ENCODE data around the gene SERPING1.

The SERPING1 gene

GRCh38 chr11:57618438-57618837, 21.0 kb downstream of the SERPING1 start:
- Histone ChIP-seq H3K27ac (ENCODE audit: low read length) (no peak overlapping the region), H3K9ac (ENCODE audit: low read length in 2 of 2) (no peak overlapping the region), H3K36me3 (ENCODE audit: control insufficient read depth in 2 of 2, insufficient read depth in 2 of 2, low read length in 2 of 2) (peaks cover 0 to 22% of the 10 kb centered on the region in 2 donors), H3K27me3 (ENCODE audit: control insufficient read depth in 1 of 2, insufficient read depth in 2 of 2, low read length in 2 of 2) (peaks cover 0 to 2% of the 10 kb centered on the region in 2 donors), H3K9me3 (ENCODE audit: control insufficient read depth in 2 of 2, low read length in 2 of 2) (no peaks in the 10 kb centered on the region), H3K4me3 (ENCODE audit: low read length in 2 of 2) (no peak overlapping the region), H3K4me1 (ENCODE audit: control insufficient read depth, insufficient read depth, low read length) (no peaks in the 10 kb centered on the region)

DNA sequence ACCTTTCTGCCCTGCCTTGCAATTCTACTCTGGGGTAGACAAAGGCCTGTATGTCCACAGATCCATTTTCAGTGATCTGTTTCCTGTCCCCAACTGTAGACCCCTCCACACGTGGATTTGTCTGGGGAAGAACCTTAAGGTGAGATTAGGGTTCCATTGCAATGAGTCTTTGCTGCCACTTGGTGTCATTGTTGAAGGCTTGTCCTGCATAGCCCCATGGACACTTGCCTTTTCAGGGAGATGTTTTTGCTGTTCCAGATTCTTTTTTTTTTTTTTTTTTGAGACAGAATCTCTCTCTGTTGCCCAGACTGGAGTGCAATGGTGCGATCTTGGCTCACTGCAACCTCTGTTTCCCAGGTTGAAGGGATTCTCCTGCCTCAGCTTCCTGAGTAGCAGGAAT, 21.8 kb downstream of the SERPING1 start:
- Histone ChIP-seq H3K27me3 (ENCODE audit: control insufficient read depth in 1 of 2, insufficient read depth in 2 of 2, low read length in 2 of 2) (peaks cover 0 to 2% of the 10 kb centered on the region in 2 donors), H3K4me3 (ENCODE audit: low read length in 2 of 2) (no peak overlapping the region), H3K27ac (ENCODE audit: low read length) (no peak overlapping the region), H3K4me1 (ENCODE audit: control insufficient read depth, insufficient read depth, low read length) (no peaks in the 10 kb centered on the region), H3K9ac (ENCODE audit: low read length in 2 of 2) (no peak overlapping the region), H3K9me3 (ENCODE audit: control insufficient read depth in 2 of 2, low read length in 2 of 2) (no peaks in the 10 kb centered on the region), H3K36me3 (ENCODE audit: control insufficient read depth in 2 of 2, insufficient read depth in 2 of 2, low read length in 2 of 2) (peaks cover 0 to 15% of the 10 kb centered on the region in 2 donors)

- Histone ChIP-seq H3K9me3 (ENCODE audit: control insufficient read depth in 2 of 2, low read length in 2 of 2) (no peaks in the 10 kb centered on the region), H3K27me3 (ENCODE audit: control insufficient read depth in 1 of 2, insufficient read depth in 2 of 2, low read length in 2 of 2) (peaks cover 0 to 2% of the 10 kb centered on the region in 2 donors), H3K9ac (ENCODE audit: low read length in 2 of 2) (no peak overlapping the region)
These were observed 23.0 kb downstream of the SERPING1 start for GRCh38 chr11:57620467-57620866.

DNA sequence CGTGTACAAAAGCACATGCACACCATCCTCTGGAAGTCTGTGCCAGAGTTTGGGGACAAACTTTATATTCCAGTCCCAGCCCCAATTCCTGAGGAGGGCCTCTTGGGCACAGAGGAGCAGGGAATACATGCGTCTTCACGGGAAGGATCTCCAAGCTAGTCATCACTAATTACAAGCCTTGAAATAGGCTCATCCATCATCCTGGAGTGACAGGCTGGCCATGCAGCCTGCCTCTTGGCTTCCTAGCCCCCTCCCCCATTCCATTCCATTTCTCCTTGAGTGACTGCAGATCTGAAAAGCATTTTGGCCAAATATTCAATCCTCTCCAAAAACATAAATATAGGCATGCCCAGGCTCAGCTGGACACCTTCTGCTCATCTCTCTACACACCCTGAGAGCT, 24.8 kb downstream of the SERPING1 start:
- peaks cover 0 to 2% of the 10 kb centered on the region in 2 donors for H3K36me3 ChIP-seq (ENCODE audit: control insufficient read depth in 2 of 2, insufficient read depth in 2 of 2, low read length in 2 of 2)
- H3K27me3 ChIP-seq (ENCODE audit: control insufficient read depth in 1 of 2, insufficient read depth in 2 of 2, low read length in 2 of 2) = peaks cover 0 to 2% of the 10 kb centered on the region in 2 donors
- no peaks in the 10 kb centered on the region for H3K9me3 ChIP-seq (ENCODE audit: control insufficient read depth in 2 of 2, low read length in 2 of 2)
- no peaks in the 10 kb centered on the region for H3K4me1 ChIP-seq (ENCODE audit: control insufficient read depth, insufficient read depth, low read length)
- H3K4me3 ChIP-seq (ENCODE audit: low read length in 2 of 2) = no peak overlapping the region
- H3K9ac ChIP-seq (ENCODE audit: low read length in 2 of 2) = no peak overlapping the region
- no peak overlapping the region for H3K27ac ChIP-seq (ENCODE audit: low read length)

More at GRCh38 chr11:57620467-57620866, 23.0 kb downstream of the SERPING1 start:
- H3K36me3 ChIP-seq (ENCODE audit: control insufficient read depth in 2 of 2, insufficient read depth in 2 of 2, low read length in 2 of 2) = peaks cover 0 to 9% of the 10 kb centered on the region in 2 donors
- no peak overlapping the region for H3K4me3 ChIP-seq (ENCODE audit: low read length in 2 of 2)
- H3K27ac ChIP-seq (ENCODE audit: low read length) = no peak overlapping the region
- H3K4me1 ChIP-seq (ENCODE audit: control insufficient read depth, insufficient read depth, low read length) = no peaks in the 10 kb centered on the region

DNA sequence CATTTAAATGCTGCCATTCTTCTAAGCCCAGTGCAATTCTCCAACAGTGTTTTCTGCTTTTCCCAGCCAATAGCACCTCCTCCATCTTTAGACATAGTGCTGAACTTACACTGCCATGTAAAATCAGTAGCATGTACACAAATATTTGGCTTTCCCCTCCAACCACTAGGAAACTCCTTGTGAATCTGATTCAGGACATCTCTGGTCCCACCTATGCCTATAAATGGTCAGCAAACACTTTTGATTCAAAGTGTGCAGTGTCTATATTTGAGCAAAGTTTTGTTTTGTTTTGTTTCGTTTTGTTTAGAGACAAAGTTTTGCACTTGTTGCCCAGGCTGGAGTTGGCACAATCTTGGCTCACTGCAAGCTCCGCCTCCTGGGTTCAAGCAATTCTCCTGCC, 27.4 kb downstream of the SERPING1 start:
- Histone ChIP-seq H3K4me1 (ENCODE audit: control insufficient read depth, insufficient read depth, low read length) (no peaks in the 10 kb centered on the region), H3K9me3 (ENCODE audit: control insufficient read depth in 2 of 2, low read length in 2 of 2) (no peaks in the 10 kb centered on the region), H3K36me3 (ENCODE audit: control insufficient read depth in 2 of 2, insufficient read depth in 2 of 2, low read length in 2 of 2) (no peaks in the 10 kb centered on the region), H3K27ac (ENCODE audit: low read length) (no peak overlapping the region), H3K9ac (ENCODE audit: low read length in 2 of 2) (no peak overlapping the region), H3K27me3 (ENCODE audit: control insufficient read depth in 1 of 2, insufficient read depth in 2 of 2, low read length in 2 of 2) (peaks cover 0 to 2% of the 10 kb centered on the region in 2 donors), H3K4me3 (ENCODE audit: low read length in 2 of 2) (no peak overlapping the region)

DNA sequence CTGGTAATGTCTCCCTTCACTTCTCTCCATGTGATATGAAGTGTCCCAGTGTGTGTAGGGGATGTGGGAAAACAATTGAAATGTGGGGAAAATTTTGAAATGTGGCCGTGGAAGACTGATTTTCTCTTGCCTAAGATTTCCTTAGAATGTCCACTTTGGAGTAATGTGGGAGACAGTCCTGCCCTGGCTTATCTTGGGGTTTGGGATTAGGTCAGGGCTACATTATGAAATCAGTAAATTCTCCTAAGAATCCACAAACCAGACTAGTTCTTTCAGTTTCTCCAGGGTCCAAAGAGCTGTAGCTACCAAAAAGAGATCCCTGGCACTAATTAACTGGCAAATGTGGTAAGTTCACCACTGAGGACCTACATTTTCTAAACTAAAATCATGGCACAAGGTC, 29.4 kb downstream of the SERPING1 start:
- no peaks in the 10 kb centered on the region for H3K36me3 ChIP-seq (ENCODE audit: control insufficient read depth in 2 of 2, insufficient read depth in 2 of 2, low read length in 2 of 2)
- H3K9me3 ChIP-seq (ENCODE audit: control insufficient read depth in 2 of 2, low read length in 2 of 2) = no peaks in the 10 kb centered on the region
- H3K4me3 ChIP-seq (ENCODE audit: low read length in 2 of 2) = no peak overlapping the region
- no peak overlapping the region for H3K9ac ChIP-seq (ENCODE audit: low read length in 2 of 2)
- no peak overlapping the region for H3K27ac ChIP-seq (ENCODE audit: low read length)
- no peaks in the 10 kb centered on the region for H3K4me1 ChIP-seq (ENCODE audit: control insufficient read depth, insufficient read depth, low read length)
- peaks cover 0 to 2% of the 10 kb centered on the region in 2 donors for H3K27me3 ChIP-seq (ENCODE audit: control insufficient read depth in 1 of 2, insufficient read depth in 2 of 2, low read length in 2 of 2)

GRCh38 chr11:57630171-57630570, 32.7 kb downstream of the SERPING1 start:
- H3K27me3 ChIP-seq (ENCODE audit: control insufficient read depth in 1 of 2, insufficient read depth in 2 of 2, low read length in 2 of 2) = no peaks in the 10 kb centered on the region
- H3K9me3 ChIP-seq (ENCODE audit: control insufficient read depth in 2 of 2, low read length in 2 of 2) = no peaks in the 10 kb centered on the region
- H3K4me3 ChIP-seq (ENCODE audit: low read length in 2 of 2) = no peak overlapping the region
- no peak overlapping the region for H3K9ac ChIP-seq (ENCODE audit: low read length in 2 of 2)
- H3K4me1 ChIP-seq (ENCODE audit: control insufficient read depth, insufficient read depth, low read length) = no peaks in the 10 kb centered on the region
- H3K27ac ChIP-seq (ENCODE audit: low read length) = no peak overlapping the region
- no peaks in the 10 kb centered on the region for H3K36me3 ChIP-seq (ENCODE audit: control insufficient read depth in 2 of 2, insufficient read depth in 2 of 2, low read length in 2 of 2)

DNA sequence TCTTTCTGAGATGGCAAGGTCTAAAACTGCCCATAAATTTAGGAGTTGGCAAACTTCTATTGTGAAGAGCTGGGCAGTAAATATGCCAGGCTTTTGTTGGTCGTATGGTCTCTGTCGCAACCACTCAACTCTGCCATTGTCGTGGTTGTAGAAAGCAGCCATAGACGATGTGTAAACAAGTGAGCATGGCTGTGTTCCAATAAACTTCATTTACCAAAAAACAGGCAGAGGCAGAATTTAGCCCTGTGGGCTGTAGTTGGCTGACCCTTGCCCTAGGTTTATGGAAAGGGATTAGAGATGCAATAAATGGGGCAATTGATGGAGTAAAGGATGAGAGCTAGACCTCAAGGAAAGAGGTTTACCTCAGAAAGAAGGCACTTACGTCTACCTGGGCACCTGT, 34.6 kb downstream of the SERPING1 start:
- H3K36me3 ChIP-seq (ENCODE audit: control insufficient read depth in 2 of 2, insufficient read depth in 2 of 2, low read length in 2 of 2) = no peaks in the 10 kb centered on the region
- no peaks in the 10 kb centered on the region for H3K27me3 ChIP-seq (ENCODE audit: control insufficient read depth in 1 of 2, insufficient read depth in 2 of 2, low read length in 2 of 2)
- no peak overlapping the region for H3K9ac ChIP-seq (ENCODE audit: low read length in 2 of 2)
- H3K9me3 ChIP-seq (ENCODE audit: control insufficient read depth in 2 of 2, low read length in 2 of 2) = no peaks in the 10 kb centered on the region
- H3K4me3 ChIP-seq (ENCODE audit: low read length in 2 of 2) = no peak overlapping the region
- no peak overlapping the region for H3K27ac ChIP-seq (ENCODE audit: low read length)
- no peaks in the 10 kb centered on the region for H3K4me1 ChIP-seq (ENCODE audit: control insufficient read depth, insufficient read depth, low read length)

DNA sequence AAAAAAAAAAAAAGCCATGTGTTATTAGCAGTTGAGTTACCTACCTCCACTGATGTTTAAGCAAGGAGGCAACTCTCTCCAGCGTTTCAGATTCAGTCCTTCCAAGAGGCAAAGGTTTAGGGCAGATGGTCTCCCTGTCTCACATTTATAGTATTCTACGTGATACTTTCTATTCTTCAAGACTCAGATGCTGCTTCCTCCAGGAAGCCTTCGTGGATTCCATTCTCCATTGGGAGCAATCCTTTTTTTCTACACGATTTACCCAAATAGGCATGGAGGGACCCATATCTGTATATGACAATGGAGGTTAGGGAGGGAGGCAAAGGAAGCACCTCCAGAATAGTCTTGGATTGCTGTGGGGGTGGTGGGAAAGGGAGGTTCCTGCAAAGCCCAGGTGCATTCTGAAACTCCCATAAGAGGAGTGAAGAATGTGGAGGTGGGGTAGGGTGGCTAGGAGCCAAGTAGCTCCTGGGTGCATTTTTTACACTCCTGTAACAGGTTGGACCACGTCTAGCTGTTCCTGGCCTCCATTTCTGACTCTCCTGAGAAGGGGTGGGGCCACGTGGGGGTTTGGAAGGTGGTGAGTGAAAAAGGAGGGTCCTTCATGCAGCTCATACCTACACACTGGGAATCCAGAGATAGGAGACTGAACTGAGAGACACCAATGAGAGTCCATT, 36.0 kb downstream of the SERPING1 start:
- Histone ChIP-seq H3K9ac (ENCODE audit: low read length in 2 of 2) (no peak overlapping the region), H3K27me3 (ENCODE audit: control insufficient read depth in 1 of 2, insufficient read depth in 2 of 2, low read length in 2 of 2) (no peaks in the 10 kb centered on the region), H3K36me3 (ENCODE audit: control insufficient read depth in 2 of 2, insufficient read depth in 2 of 2, low read length in 2 of 2) (no peaks in the 10 kb centered on the region), H3K4me1 (ENCODE audit: control insufficient read depth, insufficient read depth, low read length) (peaks cover 8% of the 10 kb centered on the region), H3K4me3 (ENCODE audit: low read length in 2 of 2) (no peak overlapping the region), H3K27ac (ENCODE audit: low read length) (no peak overlapping the region), H3K9me3 (ENCODE audit: control insufficient read depth in 2 of 2, low read length in 2 of 2) (no peaks in the 10 kb centered on the region)

DNA sequence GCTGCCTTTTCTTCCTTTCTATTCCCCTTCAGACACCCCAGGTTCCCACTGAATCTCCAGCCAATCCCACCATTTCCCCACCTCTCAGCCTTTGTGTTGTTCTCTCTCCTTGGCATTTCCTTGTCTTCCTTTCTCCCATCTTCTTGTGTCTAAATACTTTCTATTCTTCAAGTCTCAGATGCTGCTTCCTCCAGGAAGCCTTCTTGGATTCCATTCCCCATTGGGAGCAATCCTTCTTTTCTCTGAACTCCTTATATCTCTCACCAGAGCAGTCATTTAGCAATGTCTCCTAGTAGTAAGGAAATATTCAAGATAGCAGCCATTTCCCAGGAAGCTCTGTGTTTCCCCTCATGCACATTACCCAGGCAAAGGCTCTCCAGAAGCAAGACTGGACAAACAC, 36.8 kb downstream of the SERPING1 start:
- no peaks in the 10 kb centered on the region for H3K36me3 ChIP-seq (ENCODE audit: control insufficient read depth in 2 of 2, insufficient read depth in 2 of 2, low read length in 2 of 2)

GRCh38 chr11:57635246-57635645, 37.8 kb downstream of the SERPING1 start:
- no peaks in the 10 kb centered on the region for H3K27me3 ChIP-seq (ENCODE audit: control insufficient read depth in 1 of 2, insufficient read depth in 2 of 2, low read length in 2 of 2)
- no peak overlapping the region for H3K27ac ChIP-seq (ENCODE audit: low read length)
- H3K36me3 ChIP-seq (ENCODE audit: control insufficient read depth in 2 of 2, insufficient read depth in 2 of 2, low read length in 2 of 2) = no peaks in the 10 kb centered on the region
- H3K4me3 ChIP-seq (ENCODE audit: low read length in 2 of 2) = no peak overlapping the region
- H3K9me3 ChIP-seq (ENCODE audit: control insufficient read depth in 2 of 2, low read length in 2 of 2) = no peaks in the 10 kb centered on the region
- H3K4me1 ChIP-seq (ENCODE audit: control insufficient read depth, insufficient read depth, low read length) = peaks cover 22% of the 10 kb centered on the region
- H3K9ac ChIP-seq (ENCODE audit: low read length in 2 of 2) = no peak overlapping the region

More for the DNA sequence above, 36.8 kb downstream of the SERPING1 start:
- Histone ChIP-seq H3K4me3 (ENCODE audit: low read length in 2 of 2) (no peak overlapping the region), H3K27ac (ENCODE audit: low read length) (no peak overlapping the region), H3K4me1 (ENCODE audit: control insufficient read depth, insufficient read depth, low read length) (peaks cover 13% of the 10 kb centered on the region), H3K9me3 (ENCODE audit: control insufficient read depth in 2 of 2, low read length in 2 of 2) (no peaks in the 10 kb centered on the region), H3K9ac (ENCODE audit: low read length in 2 of 2) (no peak overlapping the region), H3K27me3 (ENCODE audit: control insufficient read depth in 1 of 2, insufficient read depth in 2 of 2, low read length in 2 of 2) (no peaks in the 10 kb centered on the region)
